UCSD-AML1 (cell line): ENCODE results near the gene RPL38.

Experiments used
- DNase-seq: peaks from one replicate; lab custom pipeline; 2025; ENCODE audit not compliant: unreplicated experiment; lab: John Stamatoyannopoulos, UW

RPL38 gene

DNA sequence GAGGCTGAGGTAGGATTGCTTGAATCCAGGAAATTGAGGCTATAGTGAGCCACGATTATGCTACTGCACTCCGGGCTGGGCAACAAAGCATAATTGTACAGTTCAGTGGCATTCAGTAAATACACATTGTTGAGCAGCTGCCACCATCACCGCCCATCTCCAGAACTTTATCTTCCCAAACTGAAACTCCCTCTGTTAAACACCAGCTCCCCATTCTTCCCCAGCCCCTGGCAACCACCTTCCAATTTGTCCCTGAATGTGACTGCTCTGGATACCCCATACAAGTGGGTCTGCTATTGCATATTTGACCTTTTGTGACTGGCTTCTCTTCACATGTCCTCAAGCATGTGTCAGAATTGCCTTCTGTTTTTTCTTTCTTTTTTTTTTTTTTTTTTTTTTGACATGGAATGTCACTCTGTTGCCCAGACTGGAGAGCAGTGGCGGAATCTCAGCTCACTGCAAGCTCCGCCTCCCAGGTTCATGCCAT lies 2.9 kb downstream of the RPL38 start:
- DNase-seq = no peak

DNA sequence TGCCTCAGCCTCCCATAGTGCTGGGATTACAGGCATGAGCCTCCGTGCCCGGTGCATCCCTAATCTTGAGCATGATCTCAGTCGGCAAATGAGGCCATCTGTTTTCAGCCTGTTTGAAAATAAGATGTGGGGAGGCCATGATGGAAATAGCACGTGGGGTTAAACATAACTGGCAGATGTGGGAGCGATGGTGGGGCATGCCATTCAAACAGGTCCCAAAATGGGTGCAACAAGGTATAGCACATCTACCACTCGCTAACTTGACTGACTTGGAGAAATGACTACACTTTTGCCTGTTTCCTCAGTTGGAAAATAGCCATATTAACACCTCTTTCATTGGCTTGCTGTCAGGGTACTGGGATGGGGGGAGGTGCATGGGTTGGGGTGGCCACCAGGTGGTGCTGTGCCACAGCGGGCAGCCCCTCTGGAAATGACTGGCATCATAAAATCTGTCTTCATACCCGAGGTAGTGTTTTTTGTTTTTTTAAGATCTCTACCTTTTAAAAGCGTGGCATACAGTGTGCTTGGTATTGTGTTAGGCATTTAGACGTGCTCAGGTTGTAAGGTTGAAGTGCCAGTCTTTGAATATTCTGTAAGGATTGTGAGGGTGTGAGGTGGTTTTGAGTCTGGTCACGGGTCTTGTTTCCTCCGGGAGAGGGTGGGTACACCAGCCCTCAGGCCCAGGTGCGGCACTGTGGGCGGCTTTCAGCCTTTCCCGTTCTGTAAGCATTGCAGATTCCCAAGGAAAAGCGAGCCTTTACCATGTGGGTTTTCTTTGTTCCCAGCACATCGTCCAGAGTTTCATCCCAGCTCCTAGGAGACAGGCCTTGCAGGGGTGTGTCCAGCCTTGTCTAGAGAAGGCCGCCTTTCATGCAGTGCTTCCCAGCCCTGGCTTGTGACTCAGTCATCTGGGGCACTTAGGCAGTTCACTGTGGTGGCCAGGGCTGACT lies 7.0 kb downstream of the RPL38 start:
- peak; percentile 67 for DNase-seq

DNA sequence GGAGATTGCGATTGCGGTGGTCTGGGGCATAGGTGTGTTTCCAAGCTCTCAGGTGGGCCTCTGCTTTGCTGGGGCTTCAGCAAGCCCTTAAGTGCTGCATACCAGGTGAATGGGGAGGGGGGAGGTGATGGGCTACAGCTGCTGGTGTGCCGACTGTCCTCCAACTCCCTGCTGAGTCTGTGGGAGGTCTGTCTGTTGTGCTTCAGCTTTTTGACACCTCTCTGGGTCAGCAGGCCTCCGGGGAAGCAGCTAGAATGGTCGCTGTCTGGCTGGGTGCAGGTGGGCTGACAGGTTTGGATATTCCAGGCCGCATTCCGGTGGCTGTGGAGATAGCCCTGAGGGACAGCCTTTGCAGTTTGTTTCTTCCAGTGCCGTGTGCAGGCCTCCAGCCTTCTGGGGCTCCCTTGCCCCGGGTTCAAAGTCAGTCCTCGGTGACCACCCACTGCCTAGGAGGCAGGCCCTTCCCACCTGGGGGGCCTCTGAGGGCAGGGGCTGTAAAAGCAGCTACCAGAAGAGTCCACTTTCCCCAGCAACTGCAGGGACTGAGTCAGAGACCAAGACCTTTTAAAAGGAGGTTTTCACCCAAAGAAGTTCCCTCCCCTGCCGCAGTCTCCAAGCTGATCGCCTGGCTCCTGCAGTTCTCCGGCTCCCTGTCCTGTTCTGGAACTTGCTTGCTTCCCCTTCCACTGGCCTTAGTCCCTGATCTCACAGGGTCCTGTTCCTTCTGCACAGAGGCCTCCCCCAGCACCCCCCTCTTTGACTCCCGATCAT lies 7.8 kb downstream of the RPL38 start:
- DNase-seq = no peak

DNA sequence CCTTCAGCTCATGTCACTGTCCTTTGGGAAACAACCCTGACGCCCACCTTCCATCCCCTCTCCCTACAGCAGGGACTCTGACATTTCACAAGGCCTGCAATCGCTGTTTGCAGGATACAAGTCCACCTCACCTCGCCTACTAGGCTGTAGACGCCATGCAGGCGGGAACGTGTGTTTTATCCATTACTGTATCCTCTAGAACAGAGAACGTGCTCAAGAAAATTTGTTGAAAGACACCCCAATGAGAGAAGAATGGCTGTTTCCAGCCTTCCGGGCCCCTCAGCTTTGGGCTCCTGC lies 8.4 kb downstream of the RPL38 start:
- DNase-seq = no peak

DNA sequence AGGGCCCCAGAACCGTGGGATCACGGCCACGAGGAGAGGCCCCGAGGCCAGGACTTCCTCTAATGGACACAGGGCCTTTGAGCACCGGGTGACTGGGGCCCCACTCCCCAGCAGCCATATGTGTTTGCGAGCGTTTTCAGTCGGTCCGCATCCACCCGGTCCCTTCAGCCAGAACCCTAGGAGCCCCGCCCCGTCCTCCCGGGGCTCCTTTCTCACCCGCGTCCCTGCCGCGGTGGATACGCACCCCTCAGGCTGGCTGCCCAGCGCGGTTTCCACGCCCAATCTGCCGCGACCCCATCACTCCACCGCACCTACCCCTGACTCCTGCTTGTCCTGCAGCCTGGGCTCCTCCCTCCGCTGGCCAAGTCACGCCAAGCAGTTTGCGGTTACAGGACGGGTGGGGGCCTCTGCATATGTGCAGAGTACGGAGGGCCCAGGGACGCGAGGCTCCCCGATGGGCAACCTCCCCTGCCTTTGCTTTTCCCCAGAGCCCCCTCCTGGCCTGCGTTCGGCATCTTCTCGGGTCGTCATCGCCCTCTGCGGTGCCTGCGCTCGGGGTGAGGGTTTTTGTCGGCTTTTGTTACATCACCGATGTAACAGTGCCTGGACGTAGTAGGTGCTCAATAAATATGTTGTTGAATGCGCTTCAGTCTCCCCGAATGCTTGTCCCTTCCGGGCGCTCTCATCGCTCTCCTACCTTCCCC lies 8.9 kb downstream of the RPL38 start:
- DNase-seq = peak; percentile 40

DNA sequence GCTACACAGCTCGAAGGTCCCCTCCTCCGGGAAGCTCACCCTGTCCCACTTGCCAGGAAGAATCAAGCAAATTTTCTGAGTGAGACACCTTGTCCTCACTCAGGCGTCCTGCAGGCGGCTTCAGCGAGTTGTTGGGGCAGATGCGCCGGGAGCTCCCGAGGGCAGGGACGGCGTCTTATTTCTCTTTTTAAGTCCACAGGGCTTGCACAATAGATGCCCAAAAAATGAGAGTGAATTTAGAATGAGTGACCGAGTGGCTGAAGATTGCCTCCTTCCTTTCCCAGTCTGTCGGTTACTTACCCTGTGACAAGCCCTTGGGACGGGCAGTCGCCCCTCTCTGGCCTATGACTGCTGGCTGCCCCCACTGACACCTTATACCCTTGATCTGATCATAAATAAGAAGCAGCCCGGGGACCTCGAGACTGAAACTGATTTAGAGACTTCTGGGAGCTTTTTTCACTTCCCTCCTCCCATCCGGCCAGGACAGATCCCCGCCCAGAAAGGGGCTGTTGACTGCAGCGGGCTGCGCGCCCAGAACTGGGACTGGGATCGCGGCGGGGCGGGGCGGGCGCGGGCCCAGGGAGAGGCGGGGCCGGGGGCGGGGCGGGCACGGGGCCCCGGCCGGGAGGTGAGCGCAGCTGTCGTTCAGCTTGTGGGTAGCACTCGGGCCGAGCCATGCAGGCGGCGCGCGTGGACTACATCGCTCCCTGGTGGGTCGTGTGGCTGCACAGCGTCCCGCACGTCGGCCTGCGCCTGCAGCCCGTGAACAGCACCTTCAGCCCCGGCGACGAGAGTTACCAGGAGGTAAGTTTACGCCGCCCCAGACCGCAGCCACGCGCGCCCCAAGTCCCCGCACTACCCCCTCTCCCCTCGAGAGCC lies 9.7 kb downstream of the RPL38 start, which contains the start of gene TTYH2:
Gene TTYH2, plus strand, starts transcription at position 659 of the 879 bp plus-strand sequence. Its CDS starts 17 bp downstream, at position 676.
- peak; percentile 77 for DNase-seq

DNA sequence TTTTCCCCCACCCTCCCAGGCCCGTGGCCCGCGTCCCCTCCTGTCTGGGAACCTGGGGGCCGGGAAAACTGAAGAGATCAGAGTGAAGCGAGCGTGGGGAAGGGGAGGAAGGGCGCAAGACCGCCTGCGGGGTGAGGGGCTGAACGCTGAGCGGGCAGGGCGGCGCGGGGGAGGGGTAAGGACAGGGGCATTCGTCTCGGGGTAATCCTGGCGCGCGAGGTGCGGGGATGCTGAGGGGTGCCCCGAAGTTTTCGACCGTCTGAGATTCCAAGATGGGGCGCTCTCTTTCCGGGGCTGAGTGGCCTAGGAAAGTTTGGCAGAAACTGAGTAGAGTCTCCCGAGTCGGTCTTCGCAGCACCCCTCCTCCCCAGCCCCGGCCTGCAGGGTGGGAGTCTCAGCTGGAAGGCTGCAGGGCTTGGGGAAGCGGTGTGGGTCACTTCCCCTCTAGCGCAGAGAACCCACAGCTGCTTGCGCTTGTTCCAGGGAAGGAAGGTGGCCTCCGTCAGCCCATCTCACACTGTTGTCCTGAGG lies 10.4 kb downstream of the RPL38 start:
- DNase-seq = peak; percentile 53

DNA sequence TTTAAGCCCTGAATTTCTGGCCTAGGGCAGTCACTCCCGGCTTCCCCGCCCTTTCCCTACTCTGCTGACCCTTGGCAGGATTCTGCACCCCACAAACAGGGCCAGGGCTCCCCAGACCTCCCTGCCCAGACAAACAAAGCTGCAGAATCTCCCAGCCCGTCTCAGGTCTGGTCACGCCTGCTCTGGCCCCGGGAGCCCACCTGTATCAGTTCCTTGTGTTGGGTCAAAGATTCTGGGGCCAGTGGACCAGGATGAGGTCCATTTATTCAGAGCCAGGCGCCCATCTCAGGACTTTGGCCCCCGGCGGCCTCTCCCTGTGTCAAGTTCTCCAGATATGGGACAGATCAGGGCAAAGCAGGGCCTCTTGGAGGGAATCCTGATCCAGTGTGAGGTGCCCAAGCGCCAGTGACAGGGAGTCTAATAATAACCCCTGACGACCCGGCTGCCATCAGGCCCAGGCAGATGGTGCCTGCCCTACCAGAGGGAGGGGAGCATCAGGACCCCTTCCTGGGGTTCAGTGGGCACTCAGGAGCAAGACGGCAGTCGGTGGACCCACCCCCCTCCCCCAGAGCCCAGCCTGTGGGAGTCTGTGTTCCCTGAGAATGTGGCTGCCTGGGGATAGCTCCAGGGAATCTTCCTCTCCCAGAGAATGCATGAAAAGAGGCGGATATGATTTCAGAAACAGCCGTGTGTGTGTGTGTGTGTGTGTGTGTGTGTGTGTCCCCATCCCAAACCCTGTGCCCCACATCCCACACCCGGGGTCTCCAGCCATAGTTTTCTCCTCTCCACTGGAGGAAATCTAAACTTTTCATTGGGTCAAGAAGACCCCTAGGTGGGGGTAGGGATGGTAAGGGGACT lies 11.2 kb downstream of the RPL38 start:
- no peak for DNase-seq

DNA sequence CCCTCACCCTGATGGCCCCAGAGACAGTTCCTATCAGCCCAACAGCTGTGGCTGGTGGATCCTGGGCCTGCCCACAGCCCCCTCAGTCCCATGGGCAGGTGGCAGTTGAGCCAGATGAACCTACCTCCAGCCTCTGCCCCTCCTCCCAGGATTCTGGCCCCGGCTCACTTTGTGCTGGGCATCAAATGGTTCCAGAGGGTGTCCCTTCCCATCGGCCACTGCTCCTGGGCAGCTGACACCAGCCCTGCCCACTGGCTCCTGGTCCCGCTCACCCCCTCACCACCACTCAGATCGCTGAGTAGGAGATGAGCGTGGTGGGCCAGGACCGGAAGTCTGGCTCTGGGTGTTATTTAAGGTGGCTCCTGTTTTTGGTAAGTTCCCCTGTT lies 11.9 kb downstream of the RPL38 start:
- no peak for DNase-seq

DNA sequence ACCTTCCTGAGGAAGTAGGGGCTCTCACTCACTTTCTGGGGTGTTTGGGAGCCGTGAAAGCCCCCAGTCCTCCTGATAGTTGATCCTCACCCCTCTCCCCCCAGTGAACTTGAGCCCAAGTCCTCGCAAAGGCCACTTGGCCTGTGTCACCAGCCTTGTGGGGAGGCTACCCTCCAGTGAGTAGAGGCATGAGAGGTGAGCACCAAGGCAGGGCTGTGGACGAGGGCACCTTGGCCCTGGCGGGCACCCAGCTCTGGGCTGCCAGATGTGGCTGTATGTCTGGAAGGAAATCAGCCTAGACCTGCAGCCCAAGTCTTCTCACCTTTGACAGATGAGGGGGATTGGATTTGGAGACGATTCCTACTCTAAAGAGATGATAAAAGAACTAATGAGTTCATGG lies 13.0 kb downstream of the RPL38 start:
- DNase-seq = no peak

DNA sequence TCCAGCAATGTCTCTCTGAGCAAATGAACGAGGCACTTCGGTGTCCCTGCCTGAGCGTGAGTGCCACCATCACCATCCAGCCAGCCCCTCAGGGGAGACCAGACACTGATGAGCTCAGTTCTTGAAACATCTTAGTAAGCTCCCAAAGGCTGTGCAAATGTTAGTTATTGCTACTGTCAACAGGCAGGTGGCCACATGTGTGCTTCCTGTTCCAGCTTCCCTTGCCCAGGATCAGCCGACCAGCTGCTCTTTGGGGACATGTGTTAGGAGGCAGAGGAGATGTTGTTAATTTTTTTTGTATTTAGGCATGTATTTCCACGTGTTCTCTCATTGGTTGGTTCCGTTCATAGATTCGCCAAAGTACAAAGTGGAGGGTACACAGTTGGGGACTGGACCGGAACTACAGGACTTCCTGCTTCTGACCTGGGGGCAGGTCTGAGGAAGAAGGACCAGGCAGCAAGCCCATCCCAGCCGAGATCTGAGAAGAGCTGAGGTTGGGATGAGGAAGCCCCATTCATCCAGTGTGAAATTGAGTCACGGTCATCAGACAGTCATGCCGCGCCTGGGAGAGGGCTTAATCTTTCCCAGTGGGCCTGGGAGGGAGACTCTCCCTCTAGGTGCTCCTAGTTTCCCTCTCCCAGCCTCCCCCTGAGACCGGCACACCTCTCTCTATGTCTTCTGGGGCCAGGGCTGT lies 13.7 kb downstream of the RPL38 start:
- no peak for DNase-seq

DNA sequence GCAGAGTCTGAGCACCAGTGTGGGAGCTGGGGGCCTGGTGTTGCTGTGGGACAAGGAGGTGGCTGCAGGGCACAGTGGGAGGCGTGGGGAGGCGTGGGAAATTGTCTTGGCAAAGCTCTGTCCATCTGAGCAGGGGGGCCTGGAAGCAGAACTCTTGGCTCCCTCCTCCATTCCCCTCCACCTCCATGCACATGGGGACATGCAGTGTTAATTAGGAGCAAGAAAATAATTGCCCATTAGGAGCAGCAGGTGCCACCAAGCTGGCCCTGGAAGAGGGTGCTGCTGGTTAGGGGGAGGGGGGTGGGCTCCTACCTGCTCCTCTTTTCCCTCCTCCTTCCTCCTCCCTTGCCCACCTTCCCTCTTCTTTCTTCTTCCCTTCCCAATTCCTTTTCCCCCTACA lies 14.4 kb downstream of the RPL38 start:
- DNase-seq = no peak

DNA sequence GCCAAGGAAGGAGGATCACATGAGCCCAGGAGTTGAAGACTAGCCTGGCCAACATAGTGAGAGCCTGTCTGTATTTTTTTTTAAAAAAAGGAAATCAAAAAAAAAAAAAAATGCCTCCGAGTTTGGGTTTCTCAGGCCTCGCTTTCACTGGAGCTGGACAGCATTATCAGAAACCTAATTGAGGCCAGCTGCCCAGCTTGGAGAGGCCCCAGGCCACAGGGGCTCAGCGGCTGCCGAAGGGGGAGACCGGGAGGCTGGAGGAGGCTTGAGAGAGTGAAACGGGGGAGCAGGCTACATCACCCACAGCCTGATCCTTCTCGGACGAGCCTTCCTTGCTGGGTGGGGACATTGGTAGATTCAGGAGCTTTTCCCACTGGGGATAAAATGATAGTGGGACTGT lies 15.0 kb downstream of the RPL38 start:
- no peak for DNase-seq

DNA sequence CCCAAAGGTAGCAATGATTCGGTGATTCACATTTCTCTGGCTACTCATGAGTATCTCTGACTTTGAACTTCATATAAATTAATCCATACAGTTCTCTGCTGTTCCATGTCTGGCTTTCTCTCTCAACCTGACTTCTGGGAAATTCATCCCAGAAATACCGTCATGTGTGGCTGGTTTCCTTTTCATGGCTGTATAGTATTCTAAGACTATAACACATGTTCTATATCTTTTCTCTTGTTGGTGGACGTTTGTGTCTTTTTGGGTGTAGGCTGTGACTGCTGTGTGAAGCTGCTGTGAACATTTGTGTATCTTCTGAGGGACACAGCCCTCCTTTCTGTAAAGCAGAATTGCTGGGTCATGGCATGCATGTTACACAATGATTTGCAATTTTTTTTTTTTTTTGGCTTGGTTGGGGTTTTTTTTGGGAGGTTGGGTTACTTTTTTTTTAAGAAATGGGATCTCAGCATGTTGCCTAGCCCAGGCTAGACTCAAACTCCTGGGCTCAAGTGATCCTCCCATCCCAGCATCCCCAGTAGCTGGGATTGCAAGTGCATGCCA lies 16.2 kb downstream of the RPL38 start:
- DNase-seq = no peak

DNA sequence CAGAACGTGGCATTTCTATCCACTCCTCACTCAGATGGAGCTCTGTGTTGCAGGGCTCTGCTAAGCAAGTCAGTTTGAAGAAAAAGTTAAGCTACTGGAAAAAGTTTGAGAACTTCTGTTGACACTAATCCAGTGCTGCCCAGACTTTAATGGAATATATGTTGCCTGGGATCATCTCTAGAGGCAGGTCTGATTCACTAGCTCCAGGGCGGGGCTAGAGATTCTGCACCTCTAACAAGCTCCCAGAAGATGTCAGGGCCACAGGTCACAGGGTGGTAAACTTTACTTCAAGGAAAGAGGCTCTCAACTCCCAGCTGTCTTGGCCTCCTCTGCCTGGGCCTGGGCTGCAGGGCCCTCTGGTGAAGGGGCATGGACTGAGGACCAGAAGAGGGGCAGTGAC lies 16.7 kb downstream of the RPL38 start:
- DNase-seq = no peak

DNA sequence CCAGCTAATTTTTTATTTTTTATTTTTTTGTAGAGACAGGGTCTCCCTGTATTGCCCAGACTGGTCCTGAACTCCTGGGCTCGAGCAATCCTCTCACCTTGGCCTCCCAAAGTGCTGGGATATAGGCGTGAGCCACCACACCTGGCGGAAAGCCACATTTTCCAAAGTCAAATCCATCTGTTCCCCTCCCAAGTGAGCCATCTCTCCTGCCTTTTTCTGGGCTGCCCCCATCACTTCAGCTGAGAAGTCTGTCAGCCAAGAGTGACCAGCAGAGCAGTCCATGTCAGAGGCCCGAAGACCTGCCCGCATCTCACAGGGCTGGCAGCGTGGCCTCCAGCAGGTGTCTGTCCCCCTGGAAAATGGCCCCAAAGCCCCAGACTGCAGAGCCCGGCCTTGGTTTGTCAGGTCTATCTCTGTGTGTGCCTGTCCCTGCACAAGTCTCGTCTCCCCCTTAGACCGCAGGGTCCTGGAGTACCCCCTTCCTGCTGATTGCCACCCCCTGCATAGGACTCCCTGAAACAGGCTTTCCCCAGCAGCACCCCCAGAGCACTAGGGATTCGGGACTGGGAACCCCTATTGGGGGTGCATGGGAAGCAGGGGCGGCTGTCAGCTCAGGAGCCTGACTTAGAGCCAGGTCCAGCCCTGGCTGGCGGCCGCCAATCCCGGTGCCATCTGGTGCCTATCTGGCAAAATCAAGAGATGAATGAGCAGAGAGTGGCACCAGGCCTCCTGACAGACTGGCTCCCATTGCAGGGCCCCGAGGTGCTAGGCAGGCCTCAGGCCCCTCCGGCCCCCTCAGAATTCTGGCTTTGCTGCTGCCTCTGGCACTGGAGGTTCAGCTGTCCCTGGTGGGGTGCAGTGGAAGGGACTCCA lies 17.7 kb downstream of the RPL38 start:
- DNase-seq = no peak

DNA sequence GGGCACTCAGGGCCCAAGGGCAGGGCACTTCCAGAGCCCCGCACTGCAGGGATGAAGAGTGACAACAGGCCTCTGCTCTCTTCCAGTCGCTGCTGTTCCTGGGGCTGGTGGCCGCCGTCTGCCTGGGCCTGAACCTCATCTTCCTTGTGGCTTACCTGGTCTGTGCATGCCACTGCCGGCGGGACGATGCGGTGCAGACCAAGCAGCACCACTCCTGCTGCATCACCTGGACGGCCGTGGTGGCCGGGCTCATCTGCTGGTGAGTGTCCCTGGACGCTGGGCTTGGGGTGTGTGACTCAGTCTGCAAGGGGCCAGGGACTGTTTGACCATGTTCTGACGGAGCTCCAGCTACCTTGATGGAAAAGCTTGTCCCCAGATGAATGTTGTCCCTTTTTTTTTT lies 18.9 kb downstream of the RPL38 start:
- no peak for DNase-seq
